NCI-H1105 (cell line): ENCODE data around the gene DHTKD1.
"Not testable (repeated sequence)": the region's sequence is repeated elsewhere in the genome, so short reads cannot be mapped to it uniquely, and the experiment has no call there.

Experiments used
- DNase-seq: peaks from one replicate; lab custom pipeline; 2025; lab: John Stamatoyannopoulos, UW

The DHTKD1 gene

DNA sequence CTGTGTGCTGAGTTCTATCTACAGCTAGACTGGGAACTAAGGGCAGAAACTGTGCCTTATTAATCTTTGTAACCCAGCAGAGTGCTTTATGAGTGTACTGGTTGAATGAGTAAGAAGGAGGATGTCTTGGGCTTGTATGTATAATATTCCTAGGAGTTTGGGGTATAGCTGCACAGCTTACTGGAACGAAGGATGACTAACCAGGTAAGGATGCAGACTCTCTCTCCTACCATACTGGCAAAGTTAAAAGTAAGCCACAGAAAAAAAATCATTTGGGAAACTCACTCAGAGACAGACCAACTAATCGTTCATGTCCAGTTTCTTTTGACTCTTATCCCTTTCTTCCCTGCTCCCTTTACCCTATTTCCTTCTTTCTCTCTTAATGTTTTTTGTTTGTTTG is 1.4 kb upstream of the DHTKD1 start:
- DNase-seq: no peak

DNA sequence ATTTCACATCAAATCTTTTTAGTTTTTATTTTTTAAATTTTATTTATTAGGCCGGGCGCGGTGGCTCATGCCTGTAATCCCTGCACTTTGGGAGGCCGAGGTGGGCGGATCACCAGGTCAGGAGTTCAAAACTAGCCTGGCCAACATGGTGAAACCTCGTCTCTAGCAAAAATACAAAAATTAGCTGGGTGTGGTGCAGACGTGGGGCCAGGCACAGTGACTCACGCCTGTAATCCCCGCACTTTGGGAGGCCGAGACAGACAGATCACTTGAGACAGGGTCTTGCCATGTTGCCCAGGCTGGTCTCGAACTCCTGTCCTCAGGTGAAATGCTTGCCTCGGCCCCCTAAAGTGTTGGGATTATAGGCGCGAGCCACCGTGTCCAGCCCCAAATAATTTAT is 2.7 kb downstream of the DHTKD1 start:
- not testable (repeated sequence) for DNase-seq

DNA sequence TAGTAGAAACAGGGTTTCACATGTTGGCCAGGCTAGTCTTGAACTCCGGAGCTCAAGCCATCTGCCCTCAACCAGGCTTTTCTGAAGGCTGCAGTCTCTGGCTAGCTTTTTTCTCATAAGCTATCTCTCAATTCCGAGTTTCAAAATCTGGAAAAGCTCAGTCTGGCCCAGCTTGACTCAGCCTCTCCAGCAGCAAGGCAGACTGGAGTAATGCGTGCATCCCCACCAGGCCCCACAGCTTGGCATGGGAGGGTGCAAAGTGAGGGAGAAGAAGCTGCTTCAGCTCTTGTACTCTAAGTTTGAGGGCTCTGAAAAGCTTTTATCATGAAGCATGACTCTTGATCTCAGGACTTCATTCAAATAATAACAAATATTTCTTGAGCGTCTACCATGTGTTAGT is 4.8 kb downstream of the DHTKD1 start:
- no peak for DNase-seq

DNA sequence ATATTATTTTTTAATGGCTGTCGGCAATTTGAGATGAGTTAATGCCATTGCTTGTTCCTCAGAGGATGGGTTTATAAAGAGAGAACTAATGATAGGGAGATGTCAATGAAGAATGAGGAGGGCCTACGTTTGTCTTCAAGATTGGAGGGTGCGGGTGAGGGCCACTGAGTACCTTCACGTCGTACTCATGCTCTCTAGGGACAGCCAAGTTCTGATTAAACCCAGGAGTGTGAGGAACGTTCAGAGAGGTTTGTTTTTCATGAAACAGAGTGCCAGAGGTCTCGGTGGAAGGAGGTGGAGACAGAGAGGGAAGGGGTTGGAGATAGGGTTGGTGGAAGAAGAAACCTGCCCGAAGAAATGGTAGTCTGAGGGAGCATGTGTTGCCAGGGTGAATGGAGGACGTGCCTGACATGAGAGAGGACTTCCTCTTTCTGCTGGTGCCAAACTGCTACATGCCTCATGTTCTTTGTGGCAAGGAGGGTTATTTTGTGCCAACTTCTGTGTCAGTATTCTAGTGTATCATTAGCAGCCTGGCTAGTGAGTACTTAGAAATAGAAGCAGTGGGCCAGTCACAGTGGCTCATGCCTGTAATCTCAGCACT is 8.9 kb downstream of the DHTKD1 start:
- no peak for DNase-seq

DNA sequence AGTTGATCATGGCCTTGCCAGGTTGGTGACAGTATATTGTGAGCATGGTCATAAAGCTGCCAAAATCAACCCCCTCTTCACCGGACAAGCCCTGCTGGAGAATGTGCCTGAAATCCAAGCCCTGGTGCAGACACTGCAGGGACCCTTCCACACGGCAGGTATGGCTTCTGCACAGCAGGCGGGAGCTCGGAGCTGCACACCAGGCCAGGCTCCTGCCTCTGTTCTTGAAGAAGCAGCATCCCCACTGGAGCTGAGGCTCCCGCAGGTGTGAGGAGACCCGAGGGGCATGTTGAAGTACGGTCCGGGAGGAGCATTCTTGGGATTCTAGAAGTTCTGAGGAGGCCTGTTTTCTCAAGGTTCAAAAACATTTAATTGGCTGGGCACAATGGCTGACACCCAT is 12.7 kb downstream of the DHTKD1 start:
- no peak for DNase-seq

DNA sequence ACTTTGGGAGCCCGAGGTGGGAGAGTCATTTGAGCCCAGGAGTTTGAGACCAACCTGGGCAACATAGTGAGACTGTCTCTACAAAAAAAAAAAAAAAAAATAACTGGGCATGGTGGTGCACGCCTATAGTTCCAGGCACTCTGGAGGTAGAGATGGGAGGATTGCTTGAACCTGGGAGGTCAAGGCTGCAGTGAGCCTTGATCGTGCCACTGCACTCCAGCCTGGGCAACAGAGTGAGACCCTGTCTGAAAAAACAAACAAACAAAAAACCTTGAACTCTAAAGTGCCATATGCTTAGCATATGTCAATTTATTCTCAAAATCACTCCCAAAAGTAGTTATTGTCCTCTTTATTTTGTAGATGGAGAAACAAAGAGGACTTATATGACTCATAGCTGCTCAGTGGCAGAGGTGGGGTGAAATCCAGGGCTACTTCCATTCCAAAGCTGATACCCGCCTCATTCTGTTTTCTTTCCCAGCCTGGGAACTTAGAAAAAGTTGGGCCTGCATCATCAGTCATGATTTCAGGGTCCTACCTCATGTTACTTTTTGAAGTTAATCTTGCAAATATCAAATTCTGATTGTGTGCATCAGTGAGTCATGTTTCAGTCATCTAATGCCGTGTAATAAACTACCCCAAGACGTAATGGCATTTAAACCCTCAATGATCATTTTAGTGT is 13.3 kb downstream of the DHTKD1 start:
- no peak for DNase-seq

DNA sequence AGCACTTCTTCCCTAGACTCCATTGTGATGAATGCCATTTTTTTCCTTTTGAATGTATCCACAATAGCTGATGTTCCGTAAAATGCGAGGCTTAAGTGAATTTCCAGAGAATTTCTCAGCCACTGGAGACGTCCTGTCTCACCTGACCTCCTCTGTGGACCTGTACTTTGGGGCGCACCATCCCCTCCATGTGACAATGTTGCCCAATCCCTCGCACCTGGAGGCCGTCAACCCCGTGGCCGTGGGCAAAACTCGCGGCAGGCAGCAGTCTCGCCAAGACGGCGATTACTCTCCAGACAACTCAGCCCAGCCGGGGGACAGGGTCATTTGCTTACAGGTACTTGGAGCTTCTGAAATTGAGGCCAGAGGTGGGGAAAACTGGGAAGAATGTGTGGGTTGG is 20.2 kb downstream of the DHTKD1 start:
- no peak for DNase-seq

DNA sequence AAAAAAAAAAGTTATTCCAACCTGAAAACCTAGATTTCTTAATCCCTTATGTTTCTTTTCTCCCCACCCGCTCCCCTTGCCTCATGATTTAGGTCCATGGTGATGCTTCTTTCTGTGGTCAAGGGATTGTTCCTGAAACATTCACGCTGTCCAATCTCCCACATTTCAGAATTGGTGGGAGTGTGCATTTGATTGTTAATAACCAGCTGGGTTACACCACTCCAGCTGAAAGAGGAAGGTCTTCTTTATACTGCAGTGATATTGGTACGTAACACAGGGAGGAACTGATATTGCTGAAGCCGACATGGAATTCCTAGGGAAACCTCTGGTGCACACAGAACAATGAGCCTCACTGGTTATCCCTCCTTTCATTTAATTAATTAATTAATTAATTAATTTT is 22.7 kb downstream of the DHTKD1 start:
- no peak for DNase-seq

DNA sequence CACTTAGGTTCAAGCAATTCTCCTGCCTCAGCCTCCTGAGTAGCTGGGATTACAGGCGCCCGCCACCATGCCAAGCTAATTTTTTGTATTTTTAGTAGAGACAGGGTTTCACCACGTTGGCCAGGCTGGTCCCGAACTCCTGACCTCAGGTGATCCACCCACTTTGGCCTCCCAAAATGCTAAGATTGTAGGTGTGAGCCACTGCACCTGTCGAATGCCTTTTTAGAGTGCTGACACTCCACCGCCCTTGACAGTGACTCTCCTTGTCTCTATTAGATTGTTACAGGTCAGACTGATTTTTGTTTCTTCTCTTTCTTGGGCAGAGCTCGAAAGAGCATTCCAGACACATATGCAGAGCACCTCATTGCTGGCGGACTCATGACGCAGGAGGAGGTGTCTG is 28.6 kb downstream of the DHTKD1 start:
- DNase-seq: not testable (repeated sequence)

DNA sequence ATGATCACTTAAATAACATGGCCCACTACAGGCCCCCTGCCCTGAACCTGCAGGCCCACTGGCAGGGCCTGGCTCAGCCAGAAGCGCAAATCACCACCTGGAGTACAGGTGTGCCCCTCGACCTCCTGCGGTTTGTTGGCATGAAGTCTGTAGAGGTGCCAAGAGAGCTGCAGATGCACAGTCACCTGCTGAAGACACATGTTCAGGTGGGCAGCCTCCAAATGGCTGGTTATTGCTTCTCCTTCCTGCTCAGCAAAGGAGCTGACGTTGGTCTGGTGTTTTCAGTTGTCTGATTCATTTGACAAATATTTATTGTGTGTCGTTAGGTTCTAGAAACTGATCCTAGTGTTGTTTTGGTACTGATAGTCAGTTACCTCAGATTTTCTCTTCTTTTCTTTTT is 29.0 kb downstream of the DHTKD1 start:
- DNase-seq: peak; percentile 31

DNA sequence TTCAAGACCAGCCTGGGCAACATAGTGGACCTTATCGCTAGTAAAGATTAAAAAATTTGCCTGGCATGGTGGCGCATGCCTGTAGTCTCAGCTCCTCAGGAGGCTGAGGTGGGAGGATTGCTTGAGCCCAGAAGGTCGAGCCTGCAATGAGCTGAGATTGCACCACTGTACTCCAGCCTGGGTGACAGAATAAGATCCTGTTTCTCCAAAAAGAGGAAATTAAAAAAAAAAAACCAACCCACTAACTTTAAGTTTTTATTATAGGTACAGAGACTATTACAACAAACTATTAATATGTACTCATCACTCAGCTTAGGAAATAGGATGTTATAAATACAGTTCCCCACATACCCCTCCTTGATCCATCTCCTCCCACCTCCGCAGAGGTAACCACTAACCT is 30.2 kb downstream of the DHTKD1 start:
- no peak for DNase-seq

DNA sequence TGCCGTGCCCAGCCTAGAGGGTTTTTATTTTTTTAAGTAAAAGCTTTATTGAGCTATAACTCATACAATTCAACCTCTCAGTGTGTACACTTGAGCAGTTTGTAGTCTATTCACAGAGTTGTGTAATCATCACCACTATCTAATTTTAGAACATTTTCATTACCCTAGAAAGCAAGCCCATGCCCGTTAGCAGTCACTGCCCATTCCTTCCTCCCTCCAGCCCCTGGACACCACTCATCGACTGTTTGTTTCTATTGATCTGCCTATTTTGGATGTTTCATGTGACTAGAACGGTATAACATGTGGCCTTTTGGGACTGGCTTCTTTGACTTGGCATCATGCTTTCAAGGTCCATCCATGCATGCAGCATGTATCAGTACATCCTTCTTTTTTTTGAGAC is 35.0 kb downstream of the DHTKD1 start:
- DNase-seq: no peak

DNA sequence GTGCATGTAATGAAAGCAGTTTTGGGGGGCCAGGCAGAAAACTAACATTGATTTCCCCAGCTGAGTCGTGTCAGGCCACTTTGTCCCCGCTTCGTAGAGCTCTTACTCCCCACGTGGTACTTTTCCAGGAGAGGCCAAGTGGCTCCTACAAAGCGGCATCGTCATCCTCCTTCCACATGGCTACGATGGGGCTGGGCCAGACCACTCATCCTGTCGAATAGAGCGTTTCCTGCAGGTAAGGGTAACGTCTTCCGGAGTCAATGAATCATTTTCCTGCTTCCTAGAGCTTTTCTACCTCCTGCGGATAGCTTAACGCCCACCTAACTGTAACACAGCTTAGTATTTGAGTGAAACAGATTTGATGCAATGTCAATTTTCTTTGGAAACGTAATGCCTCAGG is 39.0 kb downstream of the DHTKD1 start:
- no peak for DNase-seq

DNA sequence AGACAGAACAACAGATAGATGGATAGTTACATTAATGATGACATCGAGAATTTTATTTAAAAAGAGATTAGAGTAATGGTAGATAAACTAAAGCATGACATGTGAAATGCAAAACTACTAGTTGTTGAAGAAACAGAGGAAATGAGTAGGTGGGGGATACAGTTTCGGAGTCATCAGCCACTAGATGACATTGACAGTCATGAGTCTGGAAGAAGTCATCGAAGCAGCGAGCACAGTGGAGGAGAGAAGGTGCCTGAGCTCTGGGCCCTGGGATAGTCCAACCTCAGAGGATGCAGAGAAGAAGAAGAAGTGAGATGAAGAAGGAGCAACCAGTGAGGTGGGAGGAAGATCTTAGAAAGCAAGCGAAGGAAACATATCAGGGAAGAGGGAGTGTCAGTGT is 40.5 kb downstream of the DHTKD1 start:
- DNase-seq: no peak

DNA sequence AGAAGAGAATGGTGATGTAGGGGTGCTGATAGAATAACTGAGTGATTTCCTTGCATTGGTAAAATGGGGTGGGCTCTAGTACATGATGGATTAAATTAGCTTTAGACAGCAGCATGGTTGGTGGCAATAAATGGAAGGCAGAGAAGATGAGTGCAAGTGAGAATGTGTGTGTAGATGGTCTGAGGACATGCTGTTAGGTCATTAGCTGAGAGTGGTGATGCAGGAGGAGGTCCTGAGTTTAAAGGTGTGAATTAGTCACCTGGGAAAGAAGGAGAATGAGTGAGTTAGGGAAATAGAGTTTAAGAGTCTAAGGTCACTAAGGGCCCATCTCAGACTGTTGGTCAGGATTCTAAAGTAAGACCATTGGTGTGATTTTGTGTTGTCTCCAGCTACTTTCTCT is 42.8 kb downstream of the DHTKD1 start:
- no peak for DNase-seq

DNA sequence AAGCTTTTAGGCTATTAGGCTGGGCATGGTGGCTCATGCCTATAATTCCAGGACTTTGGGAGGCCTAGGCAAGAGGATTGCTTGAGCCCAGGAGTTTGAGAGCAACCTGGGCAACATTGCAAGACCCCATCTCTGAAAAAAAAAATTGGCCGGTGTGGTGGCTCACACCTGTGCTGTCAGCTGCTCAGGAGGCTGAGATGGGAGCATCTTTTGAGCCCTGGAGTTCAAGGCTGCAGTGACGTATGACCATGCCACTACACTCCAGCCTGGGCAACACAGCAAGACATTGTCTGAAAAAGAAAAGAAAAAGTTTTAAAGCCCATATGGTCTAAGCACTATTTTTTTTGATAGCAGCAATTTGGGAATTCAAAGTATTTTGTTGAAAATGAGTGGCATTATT is 44.9 kb downstream of the DHTKD1 start:
- DNase-seq: no peak

DNA sequence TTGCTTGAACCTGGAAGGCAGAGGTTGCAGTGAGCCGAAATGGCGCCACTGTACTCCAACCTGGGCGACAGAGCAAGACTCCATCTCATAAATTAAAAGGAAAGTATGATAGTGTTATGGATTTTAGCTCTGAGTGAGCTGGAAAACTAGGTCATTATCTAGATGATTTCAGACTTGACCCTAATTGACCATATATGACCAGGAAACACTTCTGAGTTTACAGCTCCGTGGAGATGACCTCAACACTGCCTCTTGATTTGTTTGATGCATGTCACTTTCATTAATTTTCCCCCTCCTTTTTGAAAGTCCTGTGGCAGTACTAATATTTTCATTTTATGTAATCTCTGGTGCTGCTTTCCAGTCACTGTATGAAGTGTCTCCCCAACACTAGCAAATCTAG is 52.9 kb downstream of the DHTKD1 start:
- DNase-seq: no peak

DNA sequence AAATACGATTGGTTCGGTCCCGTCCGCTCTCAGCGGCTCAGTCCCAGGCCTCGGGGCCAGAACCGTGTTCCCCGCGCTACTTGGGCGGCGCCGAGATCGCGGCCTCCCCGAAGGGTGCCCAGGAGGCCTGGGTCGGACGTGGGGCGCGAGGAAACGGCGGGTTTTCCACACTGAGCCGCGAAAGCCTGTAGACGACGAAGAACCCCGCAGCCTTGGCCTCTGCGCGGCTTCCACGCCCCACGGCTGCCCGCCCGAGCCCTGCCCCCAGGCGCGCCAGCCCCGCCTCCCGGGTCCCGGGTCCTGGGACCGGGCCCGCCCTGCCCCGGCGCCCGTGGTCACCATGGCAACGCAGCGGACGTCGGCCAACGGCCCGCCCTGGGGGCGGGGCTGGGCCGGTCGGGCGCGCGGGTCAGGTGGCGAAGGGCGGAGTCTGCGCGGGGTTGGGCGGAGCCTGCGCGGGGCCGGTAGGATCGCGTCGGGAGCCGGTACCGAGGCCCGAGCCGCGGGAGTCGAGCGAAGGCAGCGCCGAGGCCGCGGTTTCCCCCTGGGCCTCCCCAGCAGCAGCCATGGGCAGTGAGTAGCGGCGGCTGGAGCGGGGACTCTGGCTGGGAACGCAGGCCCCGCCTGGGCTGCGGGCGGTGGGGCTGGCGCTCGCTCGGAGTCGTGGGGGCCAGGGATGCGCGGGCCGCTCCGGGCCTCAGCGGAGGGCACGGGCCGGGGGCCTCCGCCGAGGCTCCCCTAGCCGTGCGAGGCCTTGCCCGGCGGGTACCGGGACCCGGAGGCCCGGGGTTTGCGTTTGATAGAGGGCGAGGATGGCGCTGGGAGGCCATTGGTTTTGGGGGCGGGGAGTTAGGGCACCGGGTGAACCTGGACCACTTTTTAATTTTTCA is 60.7 kb downstream of the DHTKD1 start, which contains the start of gene SEC61A2:
Gene SEC61A2 (plus strand): TSS at position 456 of the 890 bp plus-strand sequence. CDS start 111 bp downstream, at position 567.
- DNase-seq: peak; percentile 68

DNA sequence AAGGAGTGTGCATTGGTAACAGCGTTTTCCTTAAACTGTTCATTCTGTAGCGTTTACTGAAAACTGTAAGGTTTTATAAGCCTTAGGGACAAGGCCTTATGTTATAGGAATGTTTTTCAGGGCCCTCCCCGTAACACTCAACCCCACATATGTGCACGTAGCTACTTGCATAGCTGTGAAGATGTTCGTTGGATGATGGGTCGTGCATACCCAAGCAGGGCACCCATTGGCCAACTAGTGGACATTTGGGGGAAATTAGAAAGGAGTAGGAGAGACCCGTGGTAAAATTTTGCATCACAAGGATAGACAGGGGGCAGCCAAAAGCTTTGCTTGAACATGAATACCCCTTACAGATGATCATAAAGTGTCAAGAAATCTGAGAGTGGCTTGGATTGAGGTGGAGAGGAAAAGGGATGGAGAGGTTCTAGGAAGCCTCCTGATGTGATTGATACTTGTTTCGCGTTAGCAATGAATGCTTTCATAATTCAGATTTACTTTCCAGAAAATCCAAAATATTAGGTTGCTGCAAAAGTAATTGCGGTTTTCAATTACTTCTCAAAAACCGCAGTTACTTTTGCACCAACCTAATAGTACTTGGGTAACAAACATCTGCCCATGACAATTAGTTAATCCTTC is 61.6 kb downstream of the DHTKD1 start:
- DNase-seq: peak; percentile 20

DNA sequence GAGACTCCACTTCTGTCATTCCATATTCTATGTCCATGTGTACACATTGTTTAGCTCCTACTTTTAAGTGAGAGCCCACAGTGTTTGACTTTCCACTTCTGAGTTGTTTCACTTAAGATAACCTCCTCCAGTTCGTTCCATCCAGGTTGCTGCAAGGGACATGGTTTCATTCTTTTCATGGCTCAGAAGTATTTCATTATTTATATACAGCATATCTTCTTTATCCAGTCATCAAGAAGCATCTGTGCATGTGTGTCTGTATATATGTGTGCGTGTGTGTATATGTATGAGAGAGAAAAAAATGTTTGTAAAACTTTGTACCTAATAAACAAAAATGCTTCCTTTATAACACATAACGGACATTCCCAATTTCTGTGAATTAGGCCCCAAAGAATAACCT is 66.9 kb downstream of the DHTKD1 start:
- no peak for DNase-seq

DNA sequence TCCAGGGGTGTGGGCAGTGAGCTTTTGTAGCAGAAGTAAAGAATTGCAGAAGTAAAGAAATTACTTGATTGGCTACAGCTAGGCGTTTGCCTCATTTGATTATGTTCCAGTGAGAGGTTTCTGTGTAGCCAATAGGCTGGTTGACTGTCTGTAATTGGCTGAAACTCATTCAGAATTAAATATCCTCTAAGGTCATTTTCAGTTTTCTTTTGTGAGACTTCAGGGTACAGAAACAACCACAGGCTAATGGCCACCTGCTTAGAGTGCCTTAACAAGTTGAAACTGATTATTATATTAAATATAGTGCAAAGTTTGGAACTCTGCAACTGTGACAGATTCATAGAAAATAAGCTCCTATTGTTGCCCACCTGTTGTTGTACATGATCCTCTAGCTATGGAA is 71.3 kb downstream of the DHTKD1 start:
- no peak for DNase-seq

DNA sequence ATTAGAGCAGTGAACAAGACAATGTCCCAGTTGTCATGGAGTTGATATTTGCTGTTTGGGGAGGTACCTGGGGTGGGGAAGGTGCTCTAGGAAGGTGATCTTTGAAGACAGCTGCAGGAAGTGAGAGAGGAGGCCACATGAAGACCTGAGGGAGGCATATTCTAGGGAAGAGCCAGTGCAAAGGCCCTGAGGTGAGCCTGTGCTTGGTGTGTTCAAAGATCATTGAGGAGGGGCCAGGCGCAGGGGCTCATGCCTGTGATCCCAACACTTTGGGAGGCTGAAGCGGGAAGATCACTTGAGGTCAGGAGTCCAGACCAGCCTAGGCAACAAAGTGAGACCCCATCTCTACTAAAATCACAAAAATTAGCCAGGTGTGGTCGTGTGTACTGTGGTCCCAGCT is 75.8 kb downstream of the DHTKD1 start:
- DNase-seq: no peak

DNA sequence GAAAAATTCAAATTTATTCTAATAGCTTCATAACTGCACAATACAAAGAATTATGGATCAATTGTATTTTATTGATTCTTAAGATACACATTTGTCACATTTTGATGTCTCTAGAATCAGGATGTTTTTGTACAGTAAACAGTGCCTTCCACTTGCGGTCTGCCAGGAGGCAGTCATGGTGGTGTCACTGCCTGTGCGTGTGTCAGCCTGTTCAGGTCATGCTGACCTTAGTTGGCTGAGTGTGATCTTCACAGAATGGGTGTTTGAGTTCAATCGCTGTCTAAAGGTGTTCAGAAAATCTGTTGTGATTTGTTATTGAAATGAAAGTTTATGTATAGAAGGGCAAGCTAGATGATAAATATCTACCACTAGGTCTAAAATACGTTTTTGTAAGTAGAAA is 81.4 kb downstream of the DHTKD1 start:
- no peak for DNase-seq
